ENCODE results near the gene URAD. TPM values are rescaled to one million over a fixed set of nuclear protein-coding genes. Genes with fewer than 3 reads are reported as not detected.

URAD gene
- total and polyA plus RNA-seq, 9 donors = not detected

DNA sequence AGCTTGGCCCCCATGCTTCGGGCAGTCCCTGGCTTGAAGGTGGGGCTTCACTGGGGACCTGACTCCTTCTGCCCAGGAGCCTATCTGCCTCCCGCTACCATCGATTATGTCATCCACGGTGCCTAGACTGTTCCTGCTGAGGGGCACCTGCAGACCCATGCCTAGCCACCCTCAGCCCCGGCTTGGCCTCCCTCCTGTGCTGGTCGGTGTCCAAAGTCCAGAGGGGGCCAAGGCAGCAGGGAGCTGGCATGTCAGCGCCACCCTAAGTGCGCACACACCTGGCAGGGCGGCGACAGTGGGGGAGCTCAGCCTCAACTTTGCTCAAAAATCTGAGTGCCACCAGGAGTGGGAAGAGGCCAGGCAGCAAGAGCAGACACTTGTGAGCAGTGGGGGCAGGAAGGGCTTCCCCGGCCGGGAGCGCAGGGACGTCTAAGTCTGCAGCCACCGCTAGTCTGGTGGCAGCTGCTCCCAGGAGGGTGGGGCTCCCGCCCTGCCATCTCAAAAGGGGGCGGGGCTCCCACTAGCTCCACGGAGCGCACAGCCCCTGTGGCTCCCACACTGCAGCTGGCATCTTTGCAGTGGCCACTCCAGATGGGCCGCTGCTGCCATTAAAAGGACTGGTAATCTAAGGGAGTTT is 13.5 kb upstream of the URAD start:
- no peaks in the 10 kb centered on the region for H3K4me1 ChIP-seq (ENCODE audit: insufficient read depth)
- no peaks in the 10 kb centered on the region for H3K9me3 ChIP-seq
- TF ChIP-seq, protein P1, sequence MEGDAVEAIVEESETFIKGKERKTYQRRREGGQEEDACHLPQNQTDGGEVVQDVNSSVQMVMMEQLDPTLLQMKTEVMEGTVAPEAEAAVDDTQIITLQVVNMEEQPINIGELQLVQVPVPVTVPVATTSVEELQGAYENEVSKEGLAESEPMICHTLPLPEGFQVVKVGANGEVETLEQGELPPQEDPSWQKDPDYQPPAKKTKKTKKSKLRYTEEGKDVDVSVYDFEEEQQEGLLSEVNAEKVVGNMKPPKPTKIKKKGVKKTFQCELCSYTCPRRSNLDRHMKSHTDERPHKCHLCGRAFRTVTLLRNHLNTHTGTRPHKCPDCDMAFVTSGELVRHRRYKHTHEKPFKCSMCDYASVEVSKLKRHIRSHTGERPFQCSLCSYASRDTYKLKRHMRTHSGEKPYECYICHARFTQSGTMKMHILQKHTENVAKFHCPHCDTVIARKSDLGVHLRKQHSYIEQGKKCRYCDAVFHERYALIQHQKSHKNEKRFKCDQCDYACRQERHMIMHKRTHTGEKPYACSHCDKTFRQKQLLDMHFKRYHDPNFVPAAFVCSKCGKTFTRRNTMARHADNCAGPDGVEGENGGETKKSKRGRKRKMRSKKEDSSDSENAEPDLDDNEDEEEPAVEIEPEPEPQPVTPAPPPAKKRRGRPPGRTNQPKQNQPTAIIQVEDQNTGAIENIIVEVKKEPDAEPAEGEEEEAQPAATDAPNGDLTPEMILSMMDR (IDR thresholded peaks at IDR 0.05) = no peak
- TF ChIP-seq POLR2A (IDR thresholded peaks at IDR 0.05) (no peak), EP300 (IDR thresholded peaks at IDR 0.05) (no peak)
- H3K4me3 ChIP-seq = no peak overlapping the region
- no peaks in the 10 kb centered on the region for H3K36me3 ChIP-seq
- no peak for DNase-seq
- no peaks in the 10 kb centered on the region for H3K27me3 ChIP-seq
- H3K27ac ChIP-seq = no peak overlapping the region
- intact Hi-C loops (cut with DNase I) = no loop called here
- 83 to 90% (median 90%) methylated on average over 18 to 20 of the region's 20 CpGs for WGBS, 3 donors

DNA sequence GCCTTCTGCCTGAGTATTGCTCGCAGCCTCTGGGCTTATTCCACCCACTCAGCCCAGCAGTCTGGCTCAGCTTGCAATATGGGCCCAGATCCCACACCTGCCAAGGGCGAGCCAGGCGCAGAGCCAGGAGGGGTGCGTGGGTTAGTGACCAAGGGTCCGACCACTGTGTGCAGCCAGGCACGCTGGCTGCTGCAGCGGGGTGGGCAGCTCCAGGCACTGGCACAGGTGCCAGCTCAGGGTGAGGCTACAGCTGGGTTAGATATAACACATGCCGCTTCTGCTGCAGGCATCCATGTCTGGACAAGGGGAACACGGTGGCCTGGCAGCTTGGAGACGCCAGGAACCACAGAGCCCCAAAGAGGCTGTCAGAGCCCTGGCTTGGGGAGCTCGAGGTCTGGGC is 12.6 kb upstream of the URAD start:
- Histone ChIP-seq H3K9me3 (no peaks in the 10 kb centered on the region), H3K27ac (no peak overlapping the region), H3K36me3 (no peaks in the 10 kb centered on the region), H3K4me1 (ENCODE audit: insufficient read depth) (no peaks in the 10 kb centered on the region), H3K4me3 (no peak overlapping the region), H3K27me3 (no peaks in the 10 kb centered on the region)
- TF ChIP-seq POLR2A (IDR thresholded peaks at IDR 0.05) = no peak
- TF ChIP-seq, protein P1 (IDR thresholded peaks at IDR 0.05) = no peak
- no peak for TF ChIP-seq EP300 (IDR thresholded peaks at IDR 0.05)
- DNase-seq = no peak
- intact Hi-C loops (cut with DNase I) = no loop called here
- 73 to 91% (median 77%) methylated on average over 11 of the region's 11 CpGs for WGBS, 3 donors

DNA sequence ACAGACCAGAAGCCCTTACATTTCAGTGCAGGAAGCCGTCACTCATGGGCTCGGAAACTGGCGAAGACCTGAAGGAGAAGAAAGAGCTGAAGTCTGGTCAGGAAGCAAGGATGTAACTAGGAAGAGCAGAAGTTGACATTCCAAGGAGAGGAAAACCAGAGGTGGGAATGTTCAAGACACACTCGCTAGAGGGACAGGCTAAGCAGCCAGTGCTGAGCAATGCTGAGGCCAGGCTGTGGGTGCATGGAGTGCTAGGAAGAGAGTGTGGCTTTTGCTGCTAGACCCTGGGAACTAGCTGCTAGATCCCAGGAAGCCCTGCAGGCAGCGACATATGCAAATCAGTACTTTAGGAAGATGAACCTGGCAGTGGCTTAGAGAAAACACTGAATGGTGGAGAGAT is 12.1 kb upstream of the URAD start:
- H3K4me3 ChIP-seq = no peak overlapping the region
- intact Hi-C loops (cut with DNase I) = no loop called here
- H3K27ac ChIP-seq = no peak overlapping the region
- H3K27me3 ChIP-seq = no peaks in the 10 kb centered on the region
- DNase-seq = no peak
- TF ChIP-seq POLR2A (IDR thresholded peaks at IDR 0.05) (no peak), EP300 (IDR thresholded peaks at IDR 0.05) (no peak)
- TF ChIP-seq, protein P1 (IDR thresholded peaks at IDR 0.05) = no peak
- no peaks in the 10 kb centered on the region for H3K36me3 ChIP-seq
- WGBS, 3 donors = 40 to 50% (median 45%) methylated on average over 5 of the region's 5 CpGs
- H3K4me1 ChIP-seq (ENCODE audit: insufficient read depth) = no peaks in the 10 kb centered on the region
- no peaks in the 10 kb centered on the region for H3K9me3 ChIP-seq

DNA sequence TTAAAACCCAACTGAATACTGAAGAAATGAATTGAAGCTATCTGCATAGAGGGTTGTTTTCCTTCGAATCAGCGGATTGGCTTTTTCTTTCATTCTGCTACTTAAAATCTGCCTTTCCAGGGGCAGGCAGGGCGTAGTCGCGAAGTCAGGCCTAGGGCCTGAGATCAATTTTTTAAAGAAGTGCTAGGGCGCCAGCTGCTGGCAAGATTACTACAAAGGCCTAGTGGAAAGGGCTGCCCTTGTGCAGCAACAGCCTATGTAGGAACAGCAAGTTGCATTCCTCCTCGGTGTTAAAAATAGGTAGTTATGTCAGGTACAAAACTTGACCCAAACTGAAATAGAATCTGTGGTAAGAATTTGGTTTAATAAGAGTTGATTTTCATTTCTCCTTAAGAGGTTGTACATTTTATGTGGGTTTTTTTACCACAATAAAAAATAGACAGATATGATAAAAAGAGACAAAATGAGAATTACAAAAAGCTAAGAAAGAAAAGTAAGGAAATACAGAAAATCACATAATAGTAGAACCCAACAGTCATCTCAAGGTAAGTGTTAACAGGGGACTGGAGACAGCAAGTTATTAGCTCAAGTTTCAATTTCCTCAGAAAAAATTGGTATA is 9.5 kb upstream of the URAD start:
- no peak overlapping the region for H3K27ac ChIP-seq
- no peaks in the 10 kb centered on the region for H3K36me3 ChIP-seq
- 46 to 55% (median 53%) methylated on average over 7 of the region's 7 CpGs for WGBS, 3 donors
- no peaks in the 10 kb centered on the region for H3K9me3 ChIP-seq
- no peak for DNase-seq
- no peaks in the 10 kb centered on the region for H3K27me3 ChIP-seq
- H3K4me3 ChIP-seq = no peak overlapping the region
- no peaks in the 10 kb centered on the region for H3K4me1 ChIP-seq (ENCODE audit: insufficient read depth)
- intact Hi-C loops (cut with DNase I) = no loop called here
- no peak for TF ChIP-seq POLR2A (IDR thresholded peaks at IDR 0.05)
- TF ChIP-seq, protein P1 (IDR thresholded peaks at IDR 0.05) = no peak
- no peak for TF ChIP-seq EP300 (IDR thresholded peaks at IDR 0.05)

All from ovary (tissue), 9 donors.